ENCODE measurements around the gene CNOT6L. TPM values are rescaled to one million over a fixed set of nuclear protein-coding genes. Genes with fewer than 3 reads are reported as not detected.

Gene CNOT6L
- polyA plus RNA-seq, 1 donor (not counting 4 experiments of a cell fraction or from before 2014, with no cell fraction given), result 12.0 TPM

GRCh38 chr4:77710059-77710458 is 109.1 kb downstream of the CNOT6L start:
- Histone ChIP-seq H3K79me2 (ENCODE audit: control insufficient read depth, insufficient read depth, low read length) (no peaks in the 10 kb centered on the region), H3K9me1 (ENCODE audit: control insufficient read depth, extremely low read depth, insufficient read depth, low read length) (no peaks in the 10 kb centered on the region), H3K4me2 (ENCODE audit: control insufficient read depth, extremely low read depth, insufficient read depth, low read depth, low read length) (no peak overlapping the region), H2AFZ (ENCODE audit: control insufficient read depth, low read length) (no peak overlapping the region), H3K4me3 (ENCODE audit: control insufficient read depth in 2 of 3, extremely low read depth in 1 of 3, insufficient read depth in 2 of 3, low read depth in 1 of 3, low read length in 3 of 3) (no peak overlapping the region), H3K9ac (ENCODE audit: control insufficient read depth, extremely low read depth, insufficient read depth, low read length) (no peak overlapping the region), H3K36me3 (ENCODE audit: control insufficient read depth in 2 of 2, extremely low read depth in 1 of 2, insufficient read depth in 2 of 2, low read length in 2 of 2) (peaks cover 0 to 1% of the 10 kb centered on the region in 2 experiments), H3K27ac (ENCODE audit: control insufficient read depth, insufficient read depth, low read length) (no peak overlapping the region), H3K9me3 (ENCODE audit: control insufficient read depth, low read depth, low read length) (no peaks in the 10 kb centered on the region), H3K4me1 (ENCODE audit: control insufficient read depth, extremely low read depth, insufficient read depth, low read length) (no peaks in the 10 kb centered on the region), H4K20me1 (ENCODE audit: control insufficient read depth, extremely low read depth, insufficient read depth, low read length) (no peaks in the 10 kb centered on the region), H3K27me3 (ENCODE audit: control insufficient read depth, extremely low read depth, insufficient read depth, low read length) (no peaks in the 10 kb centered on the region)
- dilution Hi-C loops (cut with MboI; ENCODE audit: extremely low pct_ligation_motif_present, low sequenced_read_pairs), result no loop called here
- FAIRE-seq (no peak), DNase-seq (ENCODE audit: low read depth, low spot score) (no peak)
- no peak for TF ChIP-seq EZH2 (IDR thresholded peaks at IDR 0.05; ENCODE audit: low read length)
- TF ChIP-seq CTCF (optimal IDR thresholded peaks at IDR 0.05 in 1 of 3, IDR thresholded peaks at IDR 0.05 in 1 of 3, conservative IDR thresholded peaks at IDR 0.05 in 1 of 3; ENCODE audit: extremely low read depth in 1 of 3, insufficient read depth in 2 of 3, low read length in 3 of 3), result no peak

GRCh38 chr4:77706717-77707116 is 112.5 kb downstream of the CNOT6L start:
- no peaks in the 10 kb centered on the region for H3K9me1 ChIP-seq (ENCODE audit: control insufficient read depth, extremely low read depth, insufficient read depth, low read length)
- no peak overlapping the region for H2AFZ ChIP-seq (ENCODE audit: control insufficient read depth, low read length)
- no peak overlapping the region for H3K4me3 ChIP-seq (ENCODE audit: control insufficient read depth in 2 of 3, extremely low read depth in 1 of 3, insufficient read depth in 2 of 3, low read depth in 1 of 3, low read length in 3 of 3)
- no peak for FAIRE-seq
- no peak overlapping the region for H3K9ac ChIP-seq (ENCODE audit: control insufficient read depth, extremely low read depth, insufficient read depth, low read length)
- no peak overlapping the region for H3K4me2 ChIP-seq (ENCODE audit: control insufficient read depth, extremely low read depth, insufficient read depth, low read depth, low read length)
- H3K36me3 ChIP-seq (ENCODE audit: control insufficient read depth in 2 of 2, extremely low read depth in 1 of 2, insufficient read depth in 2 of 2, low read length in 2 of 2), result no peaks in the 10 kb centered on the region
- no peaks in the 10 kb centered on the region for H3K79me2 ChIP-seq (ENCODE audit: control insufficient read depth, insufficient read depth, low read length)
- TF ChIP-seq CTCF (optimal IDR thresholded peaks at IDR 0.05 in 1 of 3, IDR thresholded peaks at IDR 0.05 in 1 of 3, conservative IDR thresholded peaks at IDR 0.05 in 1 of 3; ENCODE audit: extremely low read depth in 1 of 3, insufficient read depth in 2 of 3, low read length in 3 of 3) (no peak), EZH2 (IDR thresholded peaks at IDR 0.05; ENCODE audit: low read length) (no peak)
- H3K27ac ChIP-seq (ENCODE audit: control insufficient read depth, insufficient read depth, low read length), result no peak overlapping the region
- H4K20me1 ChIP-seq (ENCODE audit: control insufficient read depth, extremely low read depth, insufficient read depth, low read length), result no peaks in the 10 kb centered on the region
- no peaks in the 10 kb centered on the region for H3K4me1 ChIP-seq (ENCODE audit: control insufficient read depth, extremely low read depth, insufficient read depth, low read length)
- dilution Hi-C loops (cut with MboI; ENCODE audit: extremely low pct_ligation_motif_present, low sequenced_read_pairs), result no loop called here
- no peaks in the 10 kb centered on the region for H3K27me3 ChIP-seq (ENCODE audit: control insufficient read depth, extremely low read depth, insufficient read depth, low read length)
- no peaks in the 10 kb centered on the region for H3K9me3 ChIP-seq (ENCODE audit: control insufficient read depth, low read depth, low read length)
- no peak for DNase-seq (ENCODE audit: low read depth, low spot score)

All from keratinocyte (primary cell).